ENCODE measurements around the gene MT4.

The MT4 gene

DNA sequence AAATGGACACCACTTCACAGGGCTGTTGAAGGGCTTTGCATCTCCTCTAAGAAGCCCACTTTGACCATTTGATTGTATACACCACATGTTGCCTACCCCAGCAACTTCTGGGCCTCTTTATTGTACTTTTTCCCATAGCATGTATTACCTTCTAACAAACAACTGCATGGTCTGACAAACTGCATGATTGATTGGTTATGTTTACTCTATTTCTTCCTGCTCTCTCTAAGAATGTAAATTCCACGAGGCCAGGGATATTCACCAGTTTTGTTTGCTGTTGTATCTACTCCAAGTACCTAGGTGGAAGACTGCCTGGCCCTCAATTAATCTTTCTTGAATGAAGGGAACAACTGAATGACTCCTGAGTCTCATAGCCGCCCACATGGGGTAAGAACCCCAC lies 22.8 kb upstream of the MT4 start:
- no peak overlapping the region for H3K27ac ChIP-seq
- CTCF ChIA-PET, result interaction anchor here (0.7 kb wide), 1 partner anchor 23 kb away, joined by 3 read pairs; the partner anchor contains the start of gene MT4
- TF ChIP-seq, protein P1, sequence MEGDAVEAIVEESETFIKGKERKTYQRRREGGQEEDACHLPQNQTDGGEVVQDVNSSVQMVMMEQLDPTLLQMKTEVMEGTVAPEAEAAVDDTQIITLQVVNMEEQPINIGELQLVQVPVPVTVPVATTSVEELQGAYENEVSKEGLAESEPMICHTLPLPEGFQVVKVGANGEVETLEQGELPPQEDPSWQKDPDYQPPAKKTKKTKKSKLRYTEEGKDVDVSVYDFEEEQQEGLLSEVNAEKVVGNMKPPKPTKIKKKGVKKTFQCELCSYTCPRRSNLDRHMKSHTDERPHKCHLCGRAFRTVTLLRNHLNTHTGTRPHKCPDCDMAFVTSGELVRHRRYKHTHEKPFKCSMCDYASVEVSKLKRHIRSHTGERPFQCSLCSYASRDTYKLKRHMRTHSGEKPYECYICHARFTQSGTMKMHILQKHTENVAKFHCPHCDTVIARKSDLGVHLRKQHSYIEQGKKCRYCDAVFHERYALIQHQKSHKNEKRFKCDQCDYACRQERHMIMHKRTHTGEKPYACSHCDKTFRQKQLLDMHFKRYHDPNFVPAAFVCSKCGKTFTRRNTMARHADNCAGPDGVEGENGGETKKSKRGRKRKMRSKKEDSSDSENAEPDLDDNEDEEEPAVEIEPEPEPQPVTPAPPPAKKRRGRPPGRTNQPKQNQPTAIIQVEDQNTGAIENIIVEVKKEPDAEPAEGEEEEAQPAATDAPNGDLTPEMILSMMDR (conservative IDR thresholded peaks at IDR 0.05; ENCODE audit: low read depth), result no peak
- POLR2A ChIA-PET (ENCODE audit: low non-redundant PET), result no interaction called here
- DNase-seq (ENCODE audit: low spot score), result no peak

DNA sequence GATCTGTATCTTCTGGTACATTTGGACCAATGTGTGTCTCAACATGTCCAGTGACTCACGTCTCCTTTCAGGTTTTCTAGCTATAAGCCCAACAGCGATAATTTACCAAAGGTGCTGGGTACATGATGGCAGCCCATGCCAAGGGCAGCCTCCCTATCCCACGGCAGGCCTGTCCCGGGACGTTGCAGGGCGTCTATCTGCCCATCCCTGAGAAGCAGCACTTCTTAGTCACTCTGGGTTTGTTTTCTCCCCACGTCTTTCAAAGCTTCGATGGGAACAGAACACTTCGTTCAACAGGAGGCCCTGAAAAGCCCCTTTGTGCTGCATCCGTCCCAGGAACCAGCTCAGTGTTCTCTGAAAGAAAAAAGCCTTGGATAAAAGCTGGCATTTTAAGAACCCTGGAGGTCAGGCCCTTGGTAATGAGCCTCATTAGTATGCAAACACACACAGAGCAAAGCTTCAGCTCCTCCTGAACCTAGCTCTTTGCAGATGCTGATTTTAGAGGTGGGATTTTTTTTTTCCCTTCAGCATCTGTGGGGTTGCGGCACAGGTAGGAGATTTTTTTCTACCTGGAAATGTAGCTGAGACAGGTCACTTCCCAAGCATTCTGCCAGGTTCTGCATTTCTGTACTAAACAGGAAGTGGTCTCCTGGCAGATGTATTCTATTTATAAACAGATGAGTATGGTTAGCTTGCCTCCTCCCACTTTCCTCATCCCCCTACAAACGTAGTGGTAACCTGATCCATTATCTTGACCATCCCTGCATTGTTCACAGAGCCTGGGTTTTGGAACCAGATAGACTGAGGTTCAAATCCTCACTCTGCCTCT lies 17.5 kb upstream of the MT4 start:
- peak; percentile 70 for DNase-seq (ENCODE audit: low spot score)
- CTCF ChIA-PET, result interaction anchor here (0.6 to 1.2 kb wide), 4 partner anchors 29 to 948 kb away, joined by 3 read pairs; no protein-coding TSS in a partner anchor
- TF ChIP-seq, protein P1 (conservative IDR thresholded peaks at IDR 0.05; ENCODE audit: low read depth), result no peak

DNA sequence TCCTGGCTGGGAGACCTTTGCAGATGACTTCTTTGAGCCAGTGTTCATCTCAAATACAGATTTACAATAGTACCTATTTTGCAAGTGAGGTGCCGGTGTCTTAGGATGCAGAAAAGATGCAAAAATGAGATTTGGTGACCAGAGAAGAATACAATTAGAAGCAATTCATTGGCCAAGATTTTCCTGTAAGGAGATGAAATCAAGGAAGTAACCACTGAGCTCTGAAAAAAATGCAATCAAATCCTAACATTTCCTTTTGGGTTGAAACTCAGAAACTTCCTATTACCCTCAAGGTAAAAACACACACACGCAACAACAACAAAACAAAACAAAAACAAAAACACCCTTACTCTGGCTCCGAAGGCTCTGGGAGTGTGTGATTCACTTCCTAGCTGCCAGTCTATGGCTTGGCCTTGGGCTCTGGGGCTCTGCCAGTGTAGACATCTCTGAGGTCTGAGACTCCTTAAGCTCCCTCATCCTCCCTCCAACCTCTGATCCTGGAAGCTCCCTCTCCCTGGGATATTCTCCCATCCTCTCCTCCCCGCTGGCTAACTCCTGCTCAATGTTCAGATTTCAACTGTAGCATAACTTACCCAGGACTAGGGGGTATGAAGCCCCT lies 16.8 kb upstream of the MT4 start:
- DNase-seq (ENCODE audit: low spot score), result no peak
- POLR2A ChIA-PET (ENCODE audit: low non-redundant PET), result no interaction called here

More for the DNA sequence above, 17.5 kb upstream of the MT4 start:
- peak overlapping the region; percentile 86 for H3K27ac ChIP-seq
- POLR2A ChIA-PET (ENCODE audit: low non-redundant PET), result no interaction called here

DNA sequence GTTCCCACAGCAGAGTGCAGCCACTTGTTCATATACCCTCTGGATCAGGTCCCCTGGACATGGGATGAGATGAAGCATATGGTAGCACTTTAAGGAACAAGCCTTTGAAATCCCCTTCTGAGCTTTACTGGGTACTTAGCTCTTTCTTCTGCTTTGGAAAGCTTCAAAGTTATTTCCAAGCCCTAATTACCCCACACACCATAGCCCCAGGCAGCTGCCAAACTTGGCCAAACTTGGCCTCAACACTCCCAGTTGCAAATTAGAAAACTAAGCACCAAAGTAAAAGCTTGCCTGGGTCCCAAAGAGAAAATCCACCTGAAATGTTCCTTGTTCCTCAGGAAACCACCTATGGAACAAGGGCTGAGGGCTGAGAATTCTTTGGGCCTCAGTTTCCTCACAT lies 15.7 kb upstream of the MT4 start:
- CTCF ChIA-PET, result no interaction called here
- H3K27ac ChIP-seq, result no peak overlapping the region
- POLR2A ChIA-PET (ENCODE audit: low non-redundant PET), result no interaction called here
- TF ChIP-seq, protein P1 (conservative IDR thresholded peaks at IDR 0.05; ENCODE audit: low read depth), result no peak
- no peak for DNase-seq (ENCODE audit: low spot score)

More for the DNA sequence above, 16.8 kb upstream of the MT4 start:
- peak overlapping the region; percentile 73 for H3K27ac ChIP-seq
- CTCF ChIA-PET, result interaction anchor here (0.6 to 1.2 kb wide), 2 partner anchors 33 to 947 kb away, joined by 3 read pairs; no protein-coding TSS in a partner anchor
- TF ChIP-seq, protein P1 (conservative IDR thresholded peaks at IDR 0.05; ENCODE audit: low read depth), result no peak

DNA sequence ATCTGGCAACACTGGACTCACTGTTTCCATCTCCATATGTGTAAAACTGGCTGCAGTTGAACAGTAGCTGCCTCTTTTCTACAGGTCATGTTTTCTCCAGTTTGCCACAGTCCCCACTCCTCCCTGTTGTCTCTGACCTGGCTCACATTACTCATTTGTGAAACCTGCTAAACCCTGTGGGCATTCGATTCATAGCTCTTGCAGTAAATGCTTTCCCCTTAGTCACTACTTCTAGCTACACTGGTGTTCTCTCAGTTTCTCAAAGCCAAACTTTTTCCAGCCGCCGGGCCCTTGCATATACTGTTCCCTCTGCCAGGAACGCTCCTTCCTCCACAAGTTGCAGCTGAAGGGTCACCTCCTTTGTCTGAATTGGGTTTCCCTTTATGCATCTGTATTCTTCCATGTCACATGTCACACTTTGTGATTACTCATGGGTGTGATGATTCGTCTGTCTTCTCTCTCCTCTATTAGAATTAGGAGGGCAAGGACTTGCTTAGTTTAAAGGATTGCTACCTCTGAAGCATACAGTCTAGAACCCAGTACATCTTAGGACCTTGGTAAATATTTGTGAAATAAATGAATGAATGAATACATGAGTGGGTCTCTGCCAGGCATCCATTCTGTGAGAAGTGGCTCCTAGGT lies 15.0 kb upstream of the MT4 start:
- TF ChIP-seq, protein P1 (conservative IDR thresholded peaks at IDR 0.05; ENCODE audit: low read depth), result no peak
- no peak overlapping the region for H3K27ac ChIP-seq
- POLR2A ChIA-PET (ENCODE audit: low non-redundant PET), result no interaction called here
- CTCF ChIA-PET, result no interaction called here
- DNase-seq (ENCODE audit: low spot score), result no peak

Data from RWPE1 (cell line).